Measurements from ENCODE around the gene JUND. TPM values are rescaled to one million over a fixed set of nuclear protein-coding genes. Genes with fewer than 3 reads are reported as not detected.

The JUND gene
- total RNA-seq, 1 donor from 2014 or later = 225 TPM

DNA sequence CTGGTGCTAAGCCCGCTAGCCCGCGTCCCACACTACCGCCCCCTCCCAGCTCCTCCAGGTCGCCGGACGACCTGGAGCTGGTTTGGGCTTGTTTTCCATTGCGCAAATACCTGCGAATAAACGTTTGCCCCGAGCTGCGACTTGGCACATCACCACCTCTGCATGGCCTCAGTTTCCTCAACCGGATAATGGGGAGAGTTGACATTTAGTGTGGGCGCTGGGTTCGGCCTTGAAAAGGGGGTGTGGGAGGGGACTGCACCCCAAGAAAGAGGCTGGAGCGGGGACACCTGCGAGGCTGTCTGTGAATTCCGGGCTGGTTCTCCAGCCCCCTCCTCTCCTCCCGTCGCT is 11.0 kb upstream of the JUND start:
- ChIA-PET POLR2A (interaction anchor here (0.5 to 9.5 kb wide), 20 partner anchors 10 to 1705 kb away, joined by 3 to 926 read pairs (median 6); partner anchors contain the start of genes IQCN, JUND, LSM4 and RAB3A), CTCF (interaction anchor here (0.9 to 3.8 kb wide), 4 partner anchors 12 to 34 kb away, joined by 3 to 60 read pairs (median 10); partner anchors contain the start of genes JUND and LSM4)
- H3K9me3 Mint-ChIP-seq = no peaks in the 10 kb centered on the region
- H3K4me1 Mint-ChIP-seq = peaks cover 60% of the 10 kb centered on the region
- H3K4me3 Mint-ChIP-seq = peak overlapping the region; percentile 95
- intact Hi-C loops (cut with micrococcal nuclease) = loop anchor here (2.0 kb wide), 1 partner anchor 268 kb away; no protein-coding TSS in a partner anchor
- H3K36me3 Mint-ChIP-seq (ENCODE audit: low read depth) = peaks cover 2% of the 10 kb centered on the region
- no peak for DNase-seq
- ATAC-seq (ENCODE audit: low read depth) = no peak
- no peaks in the 10 kb centered on the region for H3K27me3 Mint-ChIP-seq
- TF ChIP-seq, protein P1, sequence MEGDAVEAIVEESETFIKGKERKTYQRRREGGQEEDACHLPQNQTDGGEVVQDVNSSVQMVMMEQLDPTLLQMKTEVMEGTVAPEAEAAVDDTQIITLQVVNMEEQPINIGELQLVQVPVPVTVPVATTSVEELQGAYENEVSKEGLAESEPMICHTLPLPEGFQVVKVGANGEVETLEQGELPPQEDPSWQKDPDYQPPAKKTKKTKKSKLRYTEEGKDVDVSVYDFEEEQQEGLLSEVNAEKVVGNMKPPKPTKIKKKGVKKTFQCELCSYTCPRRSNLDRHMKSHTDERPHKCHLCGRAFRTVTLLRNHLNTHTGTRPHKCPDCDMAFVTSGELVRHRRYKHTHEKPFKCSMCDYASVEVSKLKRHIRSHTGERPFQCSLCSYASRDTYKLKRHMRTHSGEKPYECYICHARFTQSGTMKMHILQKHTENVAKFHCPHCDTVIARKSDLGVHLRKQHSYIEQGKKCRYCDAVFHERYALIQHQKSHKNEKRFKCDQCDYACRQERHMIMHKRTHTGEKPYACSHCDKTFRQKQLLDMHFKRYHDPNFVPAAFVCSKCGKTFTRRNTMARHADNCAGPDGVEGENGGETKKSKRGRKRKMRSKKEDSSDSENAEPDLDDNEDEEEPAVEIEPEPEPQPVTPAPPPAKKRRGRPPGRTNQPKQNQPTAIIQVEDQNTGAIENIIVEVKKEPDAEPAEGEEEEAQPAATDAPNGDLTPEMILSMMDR (IDR thresholded peaks at IDR 0.05) = no peak
- peak overlapping the region; percentile 96 for H3K27ac Mint-ChIP-seq

DNA sequence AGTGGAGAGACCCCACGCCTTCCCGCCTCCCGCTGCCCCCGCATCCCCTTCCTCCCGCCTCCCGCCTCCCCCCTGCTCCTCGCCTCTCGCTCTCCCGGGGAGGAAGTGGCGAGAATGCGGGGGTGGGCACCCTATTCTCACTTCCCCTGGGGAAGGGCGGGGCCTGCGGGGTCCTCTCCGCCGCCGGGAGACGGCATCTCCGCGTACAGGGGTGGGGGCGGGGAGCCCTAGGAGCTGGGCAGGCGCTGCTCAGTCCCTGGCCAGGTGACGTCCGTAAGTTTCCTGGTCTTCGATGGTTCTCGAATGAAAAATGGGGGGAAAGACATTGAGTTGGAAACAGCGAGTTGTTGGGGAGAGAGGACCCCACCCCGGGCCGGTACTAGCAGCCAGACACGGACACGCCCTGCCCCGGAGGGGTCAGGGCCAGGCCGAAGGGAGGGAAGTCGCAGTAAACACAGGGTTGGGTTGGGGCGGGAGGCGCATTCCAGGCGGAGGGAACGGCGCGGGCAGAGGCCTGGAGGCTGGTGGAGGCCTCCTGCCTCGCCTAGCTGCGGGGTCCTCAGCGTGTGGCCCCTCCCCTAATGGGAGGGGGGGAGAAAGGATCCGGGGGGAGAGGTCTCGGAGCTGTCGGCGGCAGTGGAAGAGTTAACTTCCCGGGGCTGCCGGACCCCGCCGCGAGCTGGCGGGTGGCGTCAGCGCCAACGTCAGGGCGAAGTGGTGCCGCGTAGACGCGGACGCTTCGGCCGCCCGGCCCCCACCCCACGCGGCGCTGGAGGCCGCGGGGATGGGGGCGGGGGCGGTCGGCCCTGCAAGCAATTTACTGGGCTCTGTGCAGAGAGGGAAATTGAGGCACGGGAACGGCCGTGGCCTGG is 10.4 kb upstream of the JUND start:
- peak overlapping the region; percentile 96 for H3K27ac Mint-ChIP-seq
- peak; percentile 59 for ATAC-seq (ENCODE audit: low read depth)
- no peaks in the 10 kb centered on the region for H3K27me3 Mint-ChIP-seq
- ChIA-PET POLR2A (interaction anchor here (0.6 to 9.5 kb wide), 15 partner anchors 11 to 445 kb away, joined by 3 to 926 read pairs (median 6); partner anchors contain the start of genes IQCN, JUND, LSM4 and RAB3A), CTCF (interaction anchor here (1.7 to 3.8 kb wide), 3 partner anchors 12 to 34 kb away, joined by 5 to 60 read pairs (median 16); partner anchors contain the start of gene JUND)
- TF ChIP-seq, protein P1 (IDR thresholded peaks at IDR 0.05) = no peak
- DNase-seq = peak; percentile 88
- H3K4me3 Mint-ChIP-seq = peak overlapping the region; percentile 95
- peaks cover 60% of the 10 kb centered on the region for H3K4me1 Mint-ChIP-seq
- intact Hi-C loops (cut with micrococcal nuclease) = loop anchor here (2.0 kb wide), 1 partner anchor 267 kb away; no protein-coding TSS in a partner anchor
- H3K36me3 Mint-ChIP-seq (ENCODE audit: low read depth) = peaks cover 2% of the 10 kb centered on the region
- no peaks in the 10 kb centered on the region for H3K9me3 Mint-ChIP-seq

GRCh38 chr19:18291019-18291524 is 9.7 kb upstream of the JUND start:
- intact Hi-C loops (cut with micrococcal nuclease) = no loop called here
- TF ChIP-seq, protein P1 (IDR thresholded peaks at IDR 0.05) = no peak
- no peaks in the 10 kb centered on the region for H3K9me3 Mint-ChIP-seq
- ATAC-seq (ENCODE audit: low read depth) (no peak), DNase-seq (no peak)
- peak overlapping the region; percentile 96 for H3K27ac Mint-ChIP-seq
- no peaks in the 10 kb centered on the region for H3K27me3 Mint-ChIP-seq
- ChIA-PET CTCF (interaction anchor here (0.6 to 3.8 kb wide), 6 partner anchors 11 to 283 kb away, joined by 3 to 60 read pairs (median 10); partner anchors contain the start of genes ARRDC2, JUND and LSM4), POLR2A (interaction anchor here (0.6 to 9.5 kb wide), 10 partner anchors 12 to 764 kb away, joined by 3 to 926 read pairs (median 34); partner anchors contain the start of genes IQCN, JUND and LSM4)
- H3K36me3 Mint-ChIP-seq (ENCODE audit: low read depth) = peaks cover 2% of the 10 kb centered on the region
- H3K4me3 Mint-ChIP-seq = peak overlapping the region; percentile 95
- peaks cover 63% of the 10 kb centered on the region for H3K4me1 Mint-ChIP-seq

DNA sequence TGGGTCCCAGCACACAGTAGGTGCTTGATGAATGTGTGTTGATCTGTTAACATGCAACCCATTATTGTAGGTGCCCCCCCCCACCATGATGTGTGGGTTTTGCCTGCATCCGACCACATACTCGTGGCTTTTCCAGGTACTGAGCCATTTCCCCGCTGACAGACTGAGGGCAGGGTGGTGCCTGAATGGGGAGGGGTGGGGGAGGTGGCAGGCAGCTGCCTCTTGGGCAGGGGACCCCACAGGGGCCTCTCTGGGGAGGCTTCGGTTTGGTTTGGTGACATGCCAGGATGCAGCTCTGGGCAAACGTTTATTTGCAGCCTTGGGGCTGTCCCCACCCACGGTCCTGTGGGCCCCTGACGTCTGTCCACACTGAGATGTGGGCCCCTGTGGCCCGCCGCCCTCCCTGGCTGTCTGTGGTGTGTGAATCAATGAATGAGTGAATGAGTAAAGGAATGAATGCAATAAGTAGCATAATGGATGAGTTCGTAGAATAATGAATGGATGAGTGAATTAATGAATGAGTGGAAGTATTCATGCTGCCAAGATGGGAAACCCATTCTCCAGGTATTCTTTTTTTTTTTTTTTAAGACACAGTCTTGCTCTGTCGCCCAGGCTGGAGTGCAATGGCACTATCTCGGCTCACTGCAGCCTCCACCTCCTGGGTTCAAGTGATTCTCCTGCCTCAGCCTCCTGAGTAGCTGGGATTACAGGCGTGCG is 9.0 kb upstream of the JUND start:
- H3K27ac Mint-ChIP-seq = peak overlapping the region; percentile 96
- ChIA-PET CTCF (interaction anchor here (0.6 to 2.6 kb wide), 5 partner anchors 10 to 282 kb away, joined by 3 to 30 read pairs (median 3); partner anchors contain the start of genes ARRDC2, JUND and LSM4), POLR2A (interaction anchor here (0.6 to 9.5 kb wide), 14 partner anchors 12 to 764 kb away, joined by 3 to 926 read pairs (median 4); partner anchors contain the start of genes IQCN, JUND, LSM4 and MPV17L2)
- TF ChIP-seq, protein P1 (IDR thresholded peaks at IDR 0.05) = no peak
- H3K4me1 Mint-ChIP-seq = peaks cover 66% of the 10 kb centered on the region
- ATAC-seq (ENCODE audit: low read depth) (peak; percentile 57), DNase-seq (peak; percentile 83)
- no peaks in the 10 kb centered on the region for H3K9me3 Mint-ChIP-seq
- H3K27me3 Mint-ChIP-seq = no peaks in the 10 kb centered on the region
- intact Hi-C loops (cut with micrococcal nuclease) = loop anchor here (1.0 kb wide), 3 partner anchors 9 to 33 kb away; partner anchors contain the start of genes JUND and LSM4
- peaks cover 2% of the 10 kb centered on the region for H3K36me3 Mint-ChIP-seq (ENCODE audit: low read depth)
- H3K4me3 Mint-ChIP-seq = peak overlapping the region; percentile 95

Measured in activated B cell treated with CpG ODN at 0.5 μM for 24 hours (primary cell).